AG09309 (cell line): Measurements from ENCODE around the gene LDLRAD4.

Experiments
- DNase-seq: peaks from one replicate; pipeline ENCODE4 v3.0.0-alpha.2; 2010; ENCODE audit warnings: low read depth
- H3K4me3 ChIP-seq: 2 replicates; pipeline ENCODE4 v1.5.1; 2011; ENCODE audit warnings: mild to moderate bottlenecking, low read depth, low read length, moderate library complexity; ENCODE audit not compliant: control insufficient read depth
- TF ChIP-seq, protein P1 (sequence below): IDR thresholded peaks from 2 replicates; pipeline ENCODE4 v1.5.1; 2011; ENCODE audit warnings: mild to moderate bottlenecking, low read depth, low read length, inconsistent platforms; ENCODE audit not compliant: insufficient read depth, control insufficient read depth; ENCODE audit errors: missing control alignments

LDLRAD4 gene

DNA sequence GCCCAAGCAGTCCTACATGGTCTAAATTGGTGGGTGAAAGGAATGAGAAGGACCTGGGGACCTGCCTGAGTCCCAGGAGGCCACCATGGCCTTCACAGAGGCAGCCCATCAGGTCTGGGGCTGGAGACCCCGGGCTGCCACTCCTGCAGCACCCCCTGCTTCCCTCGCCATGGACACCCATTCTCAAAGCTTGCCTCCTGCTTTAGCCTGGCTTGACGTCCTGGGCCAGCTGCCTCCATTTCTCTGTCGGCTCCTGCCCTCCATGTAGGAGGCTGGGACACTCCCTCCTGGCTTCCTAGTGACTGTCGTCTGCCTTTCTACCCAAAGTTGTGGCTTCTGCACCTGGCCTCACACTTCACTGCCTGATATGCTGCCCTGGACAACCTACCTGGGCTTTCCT, 309.2 kb downstream of the LDLRAD4 start:
- H3K4me3 ChIP-seq: no peak overlapping the region
- DNase-seq: no peak
- TF ChIP-seq, protein P1, sequence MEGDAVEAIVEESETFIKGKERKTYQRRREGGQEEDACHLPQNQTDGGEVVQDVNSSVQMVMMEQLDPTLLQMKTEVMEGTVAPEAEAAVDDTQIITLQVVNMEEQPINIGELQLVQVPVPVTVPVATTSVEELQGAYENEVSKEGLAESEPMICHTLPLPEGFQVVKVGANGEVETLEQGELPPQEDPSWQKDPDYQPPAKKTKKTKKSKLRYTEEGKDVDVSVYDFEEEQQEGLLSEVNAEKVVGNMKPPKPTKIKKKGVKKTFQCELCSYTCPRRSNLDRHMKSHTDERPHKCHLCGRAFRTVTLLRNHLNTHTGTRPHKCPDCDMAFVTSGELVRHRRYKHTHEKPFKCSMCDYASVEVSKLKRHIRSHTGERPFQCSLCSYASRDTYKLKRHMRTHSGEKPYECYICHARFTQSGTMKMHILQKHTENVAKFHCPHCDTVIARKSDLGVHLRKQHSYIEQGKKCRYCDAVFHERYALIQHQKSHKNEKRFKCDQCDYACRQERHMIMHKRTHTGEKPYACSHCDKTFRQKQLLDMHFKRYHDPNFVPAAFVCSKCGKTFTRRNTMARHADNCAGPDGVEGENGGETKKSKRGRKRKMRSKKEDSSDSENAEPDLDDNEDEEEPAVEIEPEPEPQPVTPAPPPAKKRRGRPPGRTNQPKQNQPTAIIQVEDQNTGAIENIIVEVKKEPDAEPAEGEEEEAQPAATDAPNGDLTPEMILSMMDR: no peak

DNA sequence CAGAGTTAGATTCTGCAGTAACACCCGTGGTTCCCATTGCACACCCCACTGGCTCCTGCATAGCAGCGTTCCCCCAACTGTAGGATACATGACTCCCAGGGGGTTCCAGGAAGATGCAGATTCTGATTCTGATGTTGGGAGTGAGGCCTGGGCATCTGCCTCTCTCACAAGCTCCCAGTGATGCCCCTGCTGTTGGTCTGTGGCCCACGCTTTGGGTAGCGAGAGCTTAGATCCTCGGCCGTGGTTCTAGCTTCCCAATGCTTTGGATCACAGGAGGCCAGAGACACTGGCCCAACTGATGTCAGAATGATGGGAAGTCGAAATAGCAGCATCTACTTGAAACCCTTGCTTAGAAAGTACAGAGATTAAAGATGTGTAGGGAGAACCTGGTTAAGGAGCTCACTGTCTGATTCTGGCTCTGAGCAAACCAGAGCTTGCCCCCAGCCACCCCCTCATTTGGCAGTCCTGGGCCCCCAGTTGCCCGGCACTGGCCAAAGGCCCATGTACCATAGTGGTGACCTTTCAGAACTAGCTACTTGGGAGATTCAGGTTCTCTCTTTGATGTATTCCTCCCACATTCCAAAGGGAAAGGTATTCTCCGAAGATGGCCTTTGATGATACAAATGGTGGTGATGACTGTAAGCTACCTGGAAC, 310.3 kb downstream of the LDLRAD4 start:
- no peak overlapping the region for H3K4me3 ChIP-seq
- TF ChIP-seq, protein P1: no peak
- no peak for DNase-seq

DNA sequence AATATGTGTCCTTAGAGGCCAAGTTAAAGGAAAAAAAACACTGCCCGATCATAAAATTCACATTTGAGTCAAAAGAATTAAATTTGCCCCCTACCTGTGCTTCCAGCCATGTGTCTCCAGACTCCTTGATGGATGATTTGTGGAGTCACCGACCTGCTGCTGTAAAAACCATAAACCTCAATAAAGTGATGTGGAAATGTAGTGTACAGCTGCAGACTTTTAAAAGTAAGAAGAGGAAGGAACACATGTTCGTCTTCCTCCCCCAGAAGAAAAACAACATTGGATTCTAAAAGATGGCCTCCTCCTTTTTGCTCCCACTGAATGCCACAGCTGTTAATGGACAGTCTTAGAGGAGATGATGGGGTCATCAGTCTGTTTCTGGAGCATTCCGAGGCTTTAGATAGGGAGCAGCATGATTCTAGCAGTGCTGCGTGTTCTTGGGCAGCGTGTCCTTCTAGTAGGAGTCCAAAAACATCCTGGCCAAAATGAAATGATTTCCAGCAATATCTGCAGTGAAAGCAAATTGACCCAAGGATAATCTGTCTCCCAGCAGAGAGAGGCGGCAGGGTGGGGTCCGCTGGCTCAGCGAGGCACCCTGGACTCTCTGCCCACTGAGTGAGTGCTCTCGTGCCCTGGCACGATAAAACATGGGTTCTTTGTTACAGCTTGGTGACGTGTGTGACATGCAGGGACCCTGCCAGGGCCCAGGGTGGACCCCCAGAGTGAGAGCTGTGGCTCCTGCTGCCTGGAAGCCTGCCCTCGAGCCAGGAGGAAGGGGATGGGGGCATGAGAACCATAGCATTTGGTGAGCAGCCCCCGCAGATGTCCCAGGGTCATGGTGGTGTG, 311.7 kb downstream of the LDLRAD4 start:
- no peak for DNase-seq
- TF ChIP-seq, protein P1: no peak
- H3K4me3 ChIP-seq: no peak overlapping the region

DNA sequence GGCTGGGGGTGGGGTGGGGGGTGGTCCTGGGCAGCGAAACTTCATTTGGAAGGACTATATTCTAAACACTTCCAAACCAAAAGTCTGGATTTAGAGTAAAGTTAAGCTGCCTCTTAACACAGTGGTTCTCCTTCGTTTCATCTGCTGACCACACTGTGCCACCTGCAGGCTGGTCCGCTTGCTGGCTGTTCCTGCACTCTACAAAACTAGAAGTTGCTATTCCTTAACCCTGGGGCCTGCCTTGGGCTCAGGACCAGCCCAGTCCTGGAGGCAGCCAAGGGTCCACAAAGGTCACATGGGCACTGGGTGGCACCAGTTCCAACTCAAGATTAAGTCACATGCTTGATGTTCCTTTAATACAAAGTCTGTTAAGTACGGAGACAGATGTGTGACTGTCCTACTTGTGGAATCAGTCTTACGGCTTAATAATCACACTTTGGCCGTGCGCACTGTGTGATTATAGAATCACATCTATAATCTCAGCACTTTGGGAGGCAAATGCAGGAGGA, 312.4 kb downstream of the LDLRAD4 start:
- H3K4me3 ChIP-seq: no peak overlapping the region
- peak; percentile 32 for DNase-seq
- TF ChIP-seq, protein P1: peak; percentile 83

DNA sequence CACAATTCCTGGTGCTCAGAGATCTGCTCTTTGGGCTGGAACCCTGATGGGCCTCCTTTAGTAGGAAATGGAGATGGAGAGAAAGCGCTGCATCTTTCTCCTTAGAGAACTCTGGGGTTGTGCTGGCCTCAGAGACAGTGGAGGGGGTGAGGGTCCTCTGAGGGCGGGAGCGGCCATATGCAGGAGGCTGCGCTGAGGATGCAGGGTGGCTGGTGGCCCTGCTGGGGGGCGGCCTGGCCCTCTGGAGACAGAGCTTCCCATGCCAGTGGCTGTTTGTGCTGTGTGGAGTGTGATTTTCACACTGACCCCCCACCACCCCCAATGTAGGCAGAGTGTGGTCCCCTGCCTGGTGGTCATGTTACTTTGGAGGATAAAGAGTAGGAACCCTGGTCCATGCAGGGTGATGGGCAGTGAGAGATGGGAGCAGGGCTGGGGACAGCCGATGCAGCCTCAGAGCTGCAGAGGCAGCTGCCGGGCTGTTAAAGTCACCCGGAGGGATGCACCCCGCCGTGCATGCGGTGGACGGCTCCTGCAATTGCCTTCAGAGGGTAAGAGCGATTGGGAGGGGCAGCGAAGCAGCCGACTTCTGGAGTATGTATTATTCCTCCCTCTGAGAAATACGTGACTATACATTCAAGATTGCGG, 313.2 kb downstream of the LDLRAD4 start:
- TF ChIP-seq, protein P1: no peak
- DNase-seq: no peak
- no peak overlapping the region for H3K4me3 ChIP-seq

DNA sequence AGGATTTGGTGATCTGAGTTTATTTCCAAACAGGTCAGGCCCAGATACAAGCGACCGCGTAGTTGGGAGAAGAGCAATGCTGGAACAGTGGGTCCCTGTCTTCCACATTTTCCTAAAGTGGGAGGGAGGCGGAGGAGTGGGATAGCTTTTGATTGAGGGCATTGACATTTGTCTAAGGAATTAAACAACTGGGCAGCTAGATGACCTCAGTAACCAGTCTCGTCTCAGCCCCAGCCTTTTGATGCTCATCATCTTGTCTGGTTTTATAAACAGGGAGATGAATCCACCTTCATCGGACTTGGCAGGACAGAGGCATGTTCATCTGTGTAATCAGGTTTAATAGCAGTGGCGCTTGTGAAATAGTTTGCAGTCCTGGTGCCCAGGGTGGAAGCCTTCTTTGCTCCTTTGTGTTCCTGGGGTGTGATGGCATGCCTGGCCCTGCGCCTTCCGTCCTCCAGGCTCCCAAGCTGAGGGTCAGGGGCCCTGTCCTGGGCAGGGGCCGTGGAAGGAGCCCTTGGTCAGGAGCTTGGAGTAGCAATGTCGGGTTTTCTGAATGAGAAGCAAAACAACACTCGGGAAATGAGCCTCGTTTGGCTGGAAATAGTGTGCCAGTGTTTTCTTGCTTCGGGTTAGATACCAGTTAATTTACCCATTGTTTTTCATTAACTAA, 314.0 kb downstream of the LDLRAD4 start:
- H3K4me3 ChIP-seq: no peak overlapping the region
- DNase-seq: no peak
- TF ChIP-seq, protein P1: no peak
